HG02623 (cell line): ENCODE results near the gene PLCG1.

Experiments used
- ATAC-seq: cut with Tn5 transposase; IDR thresholded peaks from one replicate; pipeline ENCODE4 v1.9.1; 2021; ENCODE audit warnings: moderate library complexity; ENCODE audit not compliant: unreplicated experiment

Gene PLCG1

DNA sequence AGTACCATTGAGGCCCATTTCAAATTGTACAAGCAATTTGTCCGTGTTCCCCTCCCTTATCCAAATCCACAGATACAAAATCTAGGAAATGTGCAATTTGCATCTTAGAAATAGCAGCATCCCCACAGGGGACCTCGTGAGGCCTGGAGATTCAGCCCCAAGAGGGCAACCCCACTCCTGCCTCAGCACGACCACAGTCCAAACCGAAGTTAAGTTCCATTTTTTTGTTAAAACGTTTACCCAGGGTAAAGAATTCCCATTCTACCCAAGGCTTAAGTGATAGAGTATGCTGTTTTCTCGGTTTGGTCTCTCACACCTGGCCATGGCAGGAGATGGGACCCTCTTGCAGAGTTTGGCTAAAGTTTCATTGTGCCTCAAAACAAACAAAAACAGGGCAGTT, 41.2 kb downstream of the PLCG1 start:
- no peak for ATAC-seq

DNA sequence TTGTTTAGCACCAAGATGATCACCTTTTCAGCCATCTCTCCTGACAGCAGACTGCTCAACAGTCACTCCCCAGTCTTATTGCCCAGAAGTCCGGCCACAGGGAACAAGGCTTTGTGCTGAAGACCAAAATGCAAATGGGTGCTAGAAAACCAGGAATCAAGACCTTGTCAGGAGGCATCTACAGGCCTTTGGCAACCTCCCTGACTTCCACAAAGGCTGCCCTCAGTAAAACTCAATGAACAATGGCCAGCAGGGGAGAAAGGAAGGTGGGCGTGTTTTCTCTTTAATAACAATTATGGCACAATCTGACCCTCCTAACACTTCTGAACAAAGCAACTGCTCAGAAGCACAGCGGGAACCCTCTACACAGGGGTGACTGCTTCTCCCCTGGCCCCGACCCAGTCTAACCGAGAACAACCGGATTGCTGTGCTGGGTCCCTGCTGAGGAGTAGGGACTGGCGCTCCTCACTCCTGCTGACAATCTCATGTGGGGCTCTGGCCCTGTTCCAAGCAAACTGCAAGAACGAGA, 41.6 kb downstream of the PLCG1 start:
- no peak for ATAC-seq

DNA sequence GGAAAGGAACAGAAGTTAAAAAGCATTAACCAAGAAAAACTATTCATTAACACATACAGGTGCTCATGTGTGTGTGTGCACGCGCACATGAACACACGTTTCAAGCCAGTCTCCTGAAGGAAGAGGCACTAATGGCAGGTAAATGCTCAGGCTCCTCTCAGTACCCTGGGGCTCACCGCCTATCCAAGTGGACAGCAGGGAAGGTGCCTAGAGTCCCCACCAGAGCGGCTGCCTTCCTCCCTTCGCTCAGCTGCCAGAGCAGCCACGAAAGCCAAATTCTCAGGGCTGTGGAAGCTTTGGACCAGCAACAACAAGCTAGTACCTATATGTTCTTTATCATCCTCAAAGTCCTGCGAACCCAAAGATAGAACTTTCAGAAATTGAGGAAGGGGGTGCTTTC, 42.6 kb downstream of the PLCG1 start:
- no peak for ATAC-seq

DNA sequence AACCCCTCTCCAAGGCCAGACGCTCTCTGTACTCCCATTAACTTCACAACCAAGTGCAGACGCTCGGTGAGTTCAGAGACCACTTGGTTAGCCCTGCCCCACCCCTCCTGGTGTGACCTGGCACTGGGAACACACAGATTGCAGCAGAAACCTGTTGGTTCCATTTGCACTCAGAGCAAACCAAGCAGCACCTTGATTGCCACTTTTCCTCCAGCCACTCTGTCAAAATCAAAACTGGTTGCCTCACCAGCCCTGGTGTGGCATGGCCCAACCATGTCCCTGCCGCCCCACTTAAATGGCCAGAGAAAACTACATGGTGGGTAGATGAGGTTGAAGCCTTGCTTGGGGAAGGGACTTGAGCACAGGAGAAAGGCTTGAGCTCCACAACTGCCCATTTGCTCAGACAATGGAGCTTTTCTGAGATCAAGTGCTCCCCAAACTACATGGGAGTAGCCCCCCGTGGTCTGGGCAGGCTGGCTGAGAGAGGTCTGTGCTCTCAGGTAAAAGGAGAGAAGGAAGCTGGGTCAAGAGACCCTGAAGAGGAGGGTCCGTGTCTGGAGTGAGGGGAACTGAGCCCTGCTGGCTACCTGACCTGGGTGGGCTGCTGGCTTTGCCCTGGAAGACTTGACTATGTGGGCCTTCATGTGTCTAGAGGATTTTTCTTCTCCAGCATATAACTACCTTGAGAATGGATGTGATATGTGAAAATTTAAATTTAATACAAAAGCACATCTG, 43.4 kb downstream of the PLCG1 start:
- no peak for ATAC-seq

DNA sequence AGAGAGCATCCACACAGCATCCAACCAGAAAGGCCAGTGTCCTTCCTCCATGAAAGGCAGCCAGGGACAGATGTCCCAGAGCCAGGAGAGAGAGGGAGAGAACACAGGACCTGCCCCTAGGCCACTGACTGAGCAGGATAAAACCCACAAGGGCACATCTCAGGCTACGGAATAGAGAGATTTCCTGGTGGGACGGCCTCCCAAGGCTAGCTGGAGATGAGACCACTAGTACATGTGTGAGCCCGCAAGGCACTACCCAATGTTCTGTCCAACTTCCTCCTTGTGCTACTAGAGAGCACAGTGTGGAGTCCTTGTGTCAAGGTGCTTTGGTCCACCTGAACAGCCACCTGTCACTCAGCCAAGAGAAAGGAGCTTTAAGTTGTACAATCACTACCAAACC, 44.2 kb downstream of the PLCG1 start:
- ATAC-seq, result no peak

DNA sequence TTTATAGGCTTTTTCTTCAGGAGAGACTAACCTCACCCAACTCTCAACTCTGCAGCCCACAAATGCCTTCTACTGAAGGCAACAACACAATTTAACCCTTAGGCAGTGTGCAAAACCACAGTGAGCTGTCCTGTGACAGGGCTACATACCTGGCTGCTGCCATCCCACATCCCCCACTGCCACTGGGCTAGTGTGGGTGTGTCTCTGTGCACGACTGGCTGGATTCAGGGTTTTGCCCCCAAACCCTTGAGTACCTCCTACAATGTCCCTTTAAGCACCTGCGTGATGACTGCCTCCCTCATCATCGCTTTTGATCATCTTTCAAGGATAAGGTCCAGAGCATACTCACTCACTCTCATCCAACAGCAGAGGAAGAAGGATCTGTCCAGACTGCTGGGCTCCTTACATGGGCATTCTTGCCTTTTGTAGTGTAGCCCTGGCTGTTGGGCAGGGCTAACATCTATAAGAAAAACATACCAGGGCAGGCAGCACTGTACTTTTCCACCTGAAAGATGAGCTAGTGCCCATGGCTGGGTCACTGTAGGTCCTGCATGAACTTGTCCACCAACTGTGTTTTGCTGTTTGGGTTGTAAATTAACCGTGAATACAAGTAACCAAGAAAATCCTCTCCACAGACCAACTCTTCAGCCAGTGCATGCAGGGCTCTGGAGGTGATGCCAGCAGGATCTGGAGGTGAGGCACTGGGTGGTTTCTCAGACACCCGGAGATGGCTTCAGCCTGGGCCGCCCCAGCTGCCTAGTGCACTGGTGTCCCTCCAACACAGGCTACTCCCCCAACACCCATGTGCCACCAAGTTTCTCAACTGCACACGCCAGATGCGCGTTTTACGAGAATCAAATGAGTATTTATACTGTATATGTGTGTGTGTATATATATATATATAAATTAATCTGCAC, 45.2 kb downstream of the PLCG1 start:
- ATAC-seq, result no peak

DNA sequence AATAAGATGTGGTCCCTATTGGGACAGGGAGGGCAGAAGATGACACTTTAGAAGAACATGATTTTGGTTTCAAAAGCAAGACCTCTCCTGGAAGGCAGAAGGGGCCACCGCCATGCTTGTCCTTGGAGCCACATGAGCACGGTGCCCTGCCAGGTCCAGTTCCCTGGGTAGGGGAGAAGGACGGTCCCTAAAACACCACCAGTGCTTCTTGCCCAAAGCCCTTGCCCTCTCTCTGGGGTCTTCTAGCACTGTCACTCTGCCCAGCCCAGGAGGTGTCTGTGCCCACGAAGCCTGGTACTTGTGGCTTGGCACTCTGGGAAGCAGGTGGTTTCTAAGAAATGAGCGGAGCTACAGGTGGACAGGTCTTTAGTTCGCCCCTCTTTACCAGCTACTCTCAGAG, 46.0 kb downstream of the PLCG1 start:
- ATAC-seq, result no peak

DNA sequence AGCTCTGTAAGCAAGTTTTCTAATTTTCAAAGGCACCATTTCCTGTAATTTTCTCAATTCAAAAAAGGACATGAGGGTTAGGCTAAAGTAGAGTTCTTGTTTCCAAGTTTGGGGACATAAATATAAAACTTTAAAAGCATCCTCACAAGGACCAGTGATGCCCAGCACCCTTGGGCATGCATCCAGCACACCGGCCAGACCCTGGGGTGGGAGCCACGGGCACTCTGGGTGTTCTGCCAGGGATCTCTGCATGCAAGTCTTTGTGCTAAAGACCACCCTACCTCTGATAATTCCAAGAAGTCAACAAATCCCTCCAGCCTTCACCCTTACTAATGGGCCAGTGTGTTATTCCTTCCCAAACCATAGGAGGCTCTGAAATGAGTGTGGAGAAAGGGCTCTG, 46.5 kb downstream of the PLCG1 start:
- ATAC-seq, result no peak

DNA sequence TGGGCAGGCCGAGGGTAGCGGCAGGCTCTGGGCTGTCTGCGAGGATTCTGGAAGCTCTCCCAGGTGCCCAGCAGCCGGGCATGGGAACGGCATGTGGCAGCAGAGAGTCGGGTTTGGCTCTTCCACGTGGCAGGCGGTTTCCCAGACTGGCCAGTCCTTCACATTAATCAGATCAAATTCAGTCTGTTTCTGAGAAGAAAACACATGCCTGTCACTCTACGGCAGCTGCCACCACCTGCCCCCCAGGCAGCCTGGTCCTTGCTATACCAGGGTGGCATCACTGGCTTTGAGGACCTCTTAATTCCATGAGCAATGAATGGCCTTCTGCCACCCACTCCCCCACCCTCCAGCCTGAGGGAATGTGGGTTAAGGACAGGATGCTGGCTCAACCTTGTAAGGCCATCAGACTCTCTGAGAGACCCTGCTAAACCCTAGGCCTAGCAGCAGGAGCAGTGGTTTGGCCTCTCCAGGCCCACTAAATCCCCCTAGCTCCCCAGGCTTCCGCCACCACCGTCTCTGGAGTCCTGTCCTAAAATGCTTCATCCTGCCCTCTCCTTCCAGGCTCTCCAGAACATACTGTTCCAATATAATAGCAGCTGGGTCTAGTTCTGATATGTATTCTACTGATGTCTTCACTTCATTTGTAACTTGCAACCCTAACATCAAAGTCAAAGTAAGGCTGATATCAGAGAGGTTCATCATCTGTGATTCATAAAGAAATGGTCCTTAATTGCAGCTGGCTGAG, 47.8 kb downstream of the PLCG1 start:
- no peak for ATAC-seq

DNA sequence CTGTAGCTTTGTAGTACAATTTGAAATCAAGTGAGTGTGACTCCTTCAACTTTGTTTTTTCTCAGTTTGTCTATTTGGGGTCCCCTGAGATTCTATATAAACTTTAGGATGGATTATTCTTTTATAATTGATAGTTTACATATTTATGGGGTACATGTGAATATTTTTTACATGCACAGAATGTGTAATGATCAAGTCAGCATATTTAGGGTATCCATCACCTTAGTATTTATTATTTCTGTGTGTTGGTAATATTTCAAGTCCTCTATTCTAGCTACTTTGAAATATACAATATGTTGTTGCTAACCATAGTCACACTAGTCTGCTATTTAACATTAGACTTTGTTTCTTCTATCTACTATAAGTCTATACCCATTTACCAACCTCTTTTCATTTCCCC, 50.3 kb downstream of the PLCG1 start:
- no peak for ATAC-seq

DNA sequence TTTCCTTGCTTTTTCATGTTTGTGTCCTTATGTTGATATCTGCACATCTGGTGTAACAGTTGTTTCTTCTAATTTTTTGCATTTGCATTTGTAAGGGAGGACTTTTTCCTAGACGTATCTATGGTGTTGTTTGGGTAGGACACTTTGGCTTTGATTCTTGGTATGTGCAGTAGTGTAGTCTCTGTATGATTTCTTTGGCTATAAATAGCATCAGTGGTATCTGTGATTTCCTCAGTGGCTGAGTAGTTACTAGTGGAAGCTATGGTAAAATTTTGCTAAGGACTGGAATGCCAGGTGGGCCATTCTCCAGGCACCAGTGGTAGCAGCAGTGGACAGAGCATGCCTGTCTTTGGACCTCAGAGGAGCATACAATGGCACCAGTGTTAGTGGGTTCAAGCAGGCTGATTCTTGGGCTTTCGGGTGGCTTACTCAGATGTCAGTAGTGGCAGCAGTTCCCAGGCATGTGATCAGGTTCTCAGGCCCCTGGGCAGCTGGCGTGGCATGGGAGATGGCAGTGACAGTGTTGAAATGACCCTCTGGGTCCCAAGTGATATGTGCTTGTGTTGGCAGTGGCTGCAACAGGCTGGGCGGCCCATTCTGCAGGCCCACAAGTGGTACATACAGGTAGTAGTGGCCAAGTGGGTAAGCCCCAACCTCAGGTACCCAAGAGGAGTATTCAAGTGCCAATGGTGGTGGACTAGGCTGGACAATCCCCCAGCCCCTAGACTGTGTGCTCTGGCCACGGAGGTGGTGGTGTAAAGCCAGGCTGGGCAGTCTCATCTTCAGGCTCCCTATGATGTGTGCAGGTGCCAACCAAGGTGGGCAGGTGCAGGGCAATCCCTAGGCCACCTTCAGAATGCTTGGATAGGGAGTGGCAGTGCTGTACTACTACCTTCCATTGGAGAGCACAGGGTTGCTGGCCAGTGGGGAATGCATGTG, 54.5 kb downstream of the PLCG1 start:
- ATAC-seq, result no peak

DNA sequence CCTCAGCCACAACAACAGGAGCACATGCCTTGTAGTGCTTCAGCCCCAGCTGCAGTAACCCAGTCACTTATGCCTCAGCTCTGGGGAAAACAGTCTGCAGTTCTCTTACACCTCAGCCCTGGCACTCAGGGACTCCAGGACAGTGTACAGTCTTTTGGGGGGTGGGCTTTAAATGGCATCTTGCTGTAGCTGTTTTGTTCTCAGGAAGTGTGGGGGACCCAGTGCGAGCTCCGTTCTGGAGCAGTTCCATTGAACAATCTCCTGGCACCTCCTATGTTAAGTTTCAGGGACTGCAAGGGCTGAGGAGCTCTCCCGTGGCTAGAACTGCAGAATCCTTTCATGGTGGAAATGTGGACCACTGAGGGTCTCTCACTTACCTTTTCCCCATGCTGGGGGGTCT, 55.2 kb downstream of the PLCG1 start:
- no peak for ATAC-seq

DNA sequence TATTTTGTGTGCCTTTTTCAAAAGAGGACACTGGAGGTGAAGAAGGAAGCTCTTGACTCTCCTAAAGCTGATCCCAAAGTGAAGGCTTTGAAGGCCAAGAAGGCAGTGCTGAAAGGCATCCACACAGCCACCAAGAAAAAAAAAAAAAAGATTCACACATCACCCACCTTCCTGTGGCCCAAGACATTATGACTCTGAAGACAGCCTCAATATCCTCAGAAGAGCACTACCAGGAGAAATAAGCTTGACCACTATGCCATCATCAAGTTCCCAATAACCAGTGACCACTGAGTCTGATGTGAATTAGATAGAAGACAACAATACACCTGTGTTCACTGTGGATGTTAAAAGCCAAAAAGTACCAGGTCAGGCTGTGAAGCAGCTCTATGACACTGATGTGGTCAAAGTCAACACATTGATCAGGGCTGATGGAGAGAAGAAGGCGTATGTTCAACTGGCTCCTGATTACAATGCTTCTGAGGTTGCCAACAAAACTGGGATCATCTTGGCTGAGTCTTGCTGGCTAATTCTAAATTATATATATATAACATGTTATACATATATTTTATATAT, 59.4 kb downstream of the PLCG1 start:
- no peak for ATAC-seq

DNA sequence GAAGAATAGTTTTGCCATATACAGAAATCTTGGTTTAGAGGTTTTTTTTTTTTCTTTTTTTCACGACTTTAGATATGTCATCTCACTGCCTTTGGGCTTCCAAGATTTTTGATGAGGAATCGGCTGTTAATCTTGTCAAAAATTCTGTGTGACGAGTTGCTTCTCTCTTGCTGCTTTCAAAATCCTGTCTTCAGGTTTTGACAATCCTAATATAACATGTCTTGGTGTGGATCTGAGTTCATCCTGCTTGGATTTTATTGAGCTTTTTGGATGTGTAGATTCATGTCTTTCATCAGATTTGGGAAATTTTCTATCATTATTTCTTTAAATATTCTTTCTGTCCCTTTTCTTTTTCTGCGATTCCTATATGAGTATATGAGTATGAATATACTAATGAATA, 61.1 kb downstream of the PLCG1 start:
- ATAC-seq, result no peak

DNA sequence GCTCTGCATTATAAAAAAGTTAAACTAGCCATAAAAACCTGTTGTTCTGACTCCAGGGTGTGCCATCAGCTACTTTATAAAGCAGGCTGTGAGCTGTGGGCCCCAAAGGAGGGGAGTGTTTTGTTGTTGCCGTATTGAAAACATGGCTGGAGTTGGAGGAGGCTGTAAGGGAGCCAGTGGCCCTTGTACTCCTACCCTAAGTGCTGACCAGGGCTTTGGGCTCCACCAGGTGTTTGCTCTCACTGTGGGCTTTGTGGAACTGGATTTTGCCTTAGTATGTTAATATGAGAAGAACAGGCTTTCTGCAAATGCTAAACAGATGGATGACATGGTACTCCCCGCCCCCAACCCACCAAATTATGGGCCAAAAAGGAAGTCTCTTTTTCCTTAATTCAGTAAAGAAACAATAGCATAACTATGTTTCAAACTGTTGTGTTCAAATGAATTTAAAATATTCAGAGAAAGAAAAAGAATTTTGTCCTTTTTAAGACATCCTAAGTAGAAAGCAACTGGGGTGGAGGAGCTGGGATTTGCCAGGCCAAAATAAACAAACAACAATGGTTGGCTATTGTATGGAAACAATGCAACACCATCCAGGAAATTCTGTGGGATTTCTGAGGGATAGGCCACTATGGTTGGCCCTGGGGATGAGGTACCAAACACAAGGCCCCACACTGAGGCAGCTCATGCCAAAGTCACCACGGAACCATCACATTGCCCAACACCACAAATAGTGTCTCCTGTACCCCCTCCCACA, 63.3 kb downstream of the PLCG1 start:
- ATAC-seq, result no peak

DNA sequence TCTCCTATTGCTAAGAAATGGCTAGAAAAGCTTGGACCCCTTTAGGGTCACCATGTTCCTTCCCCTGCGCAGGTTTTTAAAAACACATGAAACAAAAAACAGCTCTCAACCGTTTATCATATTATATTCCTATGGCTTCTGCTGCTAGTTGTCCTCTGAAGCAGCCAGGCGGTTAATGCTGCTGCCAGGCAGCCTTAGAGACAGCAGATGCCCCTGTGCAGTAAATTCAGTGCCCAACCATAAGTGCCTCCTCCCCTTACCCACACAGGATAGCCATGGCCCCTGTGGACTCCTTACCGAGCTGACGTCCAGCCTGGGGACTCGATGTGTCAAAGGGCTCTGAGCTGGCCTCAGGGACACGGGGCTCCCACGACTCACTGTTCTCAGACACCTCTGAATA, 64.4 kb downstream of the PLCG1 start:
- ATAC-seq, result no peak

DNA sequence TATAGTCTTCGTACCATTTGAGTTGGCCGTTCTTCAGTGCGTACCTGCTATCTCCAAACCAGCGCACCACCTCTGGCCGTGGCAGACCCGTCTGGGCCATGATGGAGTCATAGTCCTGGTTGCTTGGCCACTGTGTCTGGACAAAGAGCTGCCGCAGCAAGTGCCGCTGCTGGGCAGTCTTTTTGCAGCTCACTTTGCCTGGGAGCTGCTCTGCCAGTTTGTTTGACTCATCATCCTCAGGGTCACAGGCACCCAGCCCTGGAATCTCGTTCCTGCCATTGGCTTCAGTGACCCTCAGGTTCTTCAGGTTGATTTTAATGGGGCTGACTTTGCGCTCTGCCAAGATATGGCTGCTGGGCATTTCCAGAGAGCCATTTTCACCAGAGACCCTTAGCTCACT, 65.1 kb downstream of the PLCG1 start:
- no peak for ATAC-seq

DNA sequence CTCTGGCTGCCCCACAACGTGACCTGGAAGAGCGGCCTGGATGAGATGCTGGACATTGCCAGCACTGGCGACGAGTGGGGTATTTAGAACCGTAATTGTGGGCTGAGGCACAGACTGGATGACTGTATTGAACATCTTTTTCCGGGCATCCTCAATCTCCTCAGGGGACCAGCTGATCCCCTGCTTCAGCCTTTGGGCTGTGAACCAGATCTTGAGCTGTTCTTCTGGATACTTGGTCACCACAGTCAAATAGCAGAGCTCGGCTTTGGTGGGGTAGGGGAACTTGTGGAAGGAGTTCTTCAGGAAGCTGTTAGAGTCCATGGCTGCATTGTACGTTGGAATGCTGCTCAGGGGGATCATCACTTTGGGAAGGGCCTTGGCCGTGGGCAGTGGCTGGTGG, 66.3 kb downstream of the PLCG1 start:
- ATAC-seq, result no peak
